Epithelial cell of esophagus (primary cell): Measurements from ENCODE around the gene RHBDD1.

Experiments used
- DNase-seq: peaks from one replicate; pipeline ENCODE4 v3.0.0; 2010; ENCODE audit warnings: low read depth
- H3K4me3 ChIP-seq: 2 replicates; pipeline ENCODE4 v1.5.1; 2011; ENCODE audit warnings: mild to moderate bottlenecking, low read length, control low read depth
- TF ChIP-seq, protein P1 (sequence below): IDR thresholded peaks from 2 replicates; pipeline ENCODE4 v1.5.1; 2011; ENCODE audit warnings: low read depth, mild to moderate bottlenecking, low read length, control low read depth, inconsistent platforms; ENCODE audit not compliant: insufficient read depth; ENCODE audit errors: missing control alignments

RHBDD1 gene

DNA sequence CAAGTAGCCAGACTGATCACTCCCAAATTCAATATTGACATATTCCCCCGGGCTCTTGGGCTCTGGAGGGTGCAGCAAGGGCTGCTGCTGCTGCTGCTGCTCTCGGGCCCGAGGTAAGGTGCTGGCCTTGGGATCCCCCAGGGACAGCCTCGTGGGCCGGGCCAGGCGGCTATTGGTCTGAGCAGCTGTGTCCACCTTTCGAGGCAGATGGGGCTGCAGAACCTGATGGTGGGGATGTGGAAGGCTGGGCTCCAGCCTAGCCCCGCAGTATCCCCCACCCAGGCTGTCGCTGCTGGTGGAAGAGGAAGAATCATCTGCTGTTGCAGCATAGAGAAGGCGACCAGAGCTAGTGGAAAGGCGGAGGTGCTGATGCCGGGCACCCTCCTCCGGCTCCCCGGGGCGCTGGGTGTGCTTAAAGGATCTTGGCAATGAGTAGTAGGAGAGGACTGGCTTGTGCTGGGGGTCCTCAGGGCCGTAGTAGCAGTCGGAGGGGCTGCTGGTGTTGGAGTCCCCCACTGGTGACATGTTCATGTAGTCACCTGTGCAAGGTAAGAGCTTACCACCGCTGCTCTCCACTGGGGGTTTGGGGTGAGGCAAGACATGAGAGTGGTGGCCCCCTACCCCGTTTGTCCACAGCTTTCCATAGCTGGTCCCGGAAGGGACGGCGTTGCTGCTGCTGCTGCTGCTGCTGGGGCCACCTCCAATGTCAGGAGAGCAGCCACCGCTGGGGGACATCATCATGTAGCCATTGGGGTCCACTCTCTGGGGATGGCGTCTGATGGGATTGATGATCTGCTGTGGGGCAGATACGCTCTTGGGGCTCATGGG lies 39.6 kb upstream of the RHBDD1 start:
- DNase-seq, result peak; percentile 17
- TF ChIP-seq, protein P1, sequence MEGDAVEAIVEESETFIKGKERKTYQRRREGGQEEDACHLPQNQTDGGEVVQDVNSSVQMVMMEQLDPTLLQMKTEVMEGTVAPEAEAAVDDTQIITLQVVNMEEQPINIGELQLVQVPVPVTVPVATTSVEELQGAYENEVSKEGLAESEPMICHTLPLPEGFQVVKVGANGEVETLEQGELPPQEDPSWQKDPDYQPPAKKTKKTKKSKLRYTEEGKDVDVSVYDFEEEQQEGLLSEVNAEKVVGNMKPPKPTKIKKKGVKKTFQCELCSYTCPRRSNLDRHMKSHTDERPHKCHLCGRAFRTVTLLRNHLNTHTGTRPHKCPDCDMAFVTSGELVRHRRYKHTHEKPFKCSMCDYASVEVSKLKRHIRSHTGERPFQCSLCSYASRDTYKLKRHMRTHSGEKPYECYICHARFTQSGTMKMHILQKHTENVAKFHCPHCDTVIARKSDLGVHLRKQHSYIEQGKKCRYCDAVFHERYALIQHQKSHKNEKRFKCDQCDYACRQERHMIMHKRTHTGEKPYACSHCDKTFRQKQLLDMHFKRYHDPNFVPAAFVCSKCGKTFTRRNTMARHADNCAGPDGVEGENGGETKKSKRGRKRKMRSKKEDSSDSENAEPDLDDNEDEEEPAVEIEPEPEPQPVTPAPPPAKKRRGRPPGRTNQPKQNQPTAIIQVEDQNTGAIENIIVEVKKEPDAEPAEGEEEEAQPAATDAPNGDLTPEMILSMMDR, result no peak
- H3K4me3 ChIP-seq, result peak overlapping the region; percentile 72

DNA sequence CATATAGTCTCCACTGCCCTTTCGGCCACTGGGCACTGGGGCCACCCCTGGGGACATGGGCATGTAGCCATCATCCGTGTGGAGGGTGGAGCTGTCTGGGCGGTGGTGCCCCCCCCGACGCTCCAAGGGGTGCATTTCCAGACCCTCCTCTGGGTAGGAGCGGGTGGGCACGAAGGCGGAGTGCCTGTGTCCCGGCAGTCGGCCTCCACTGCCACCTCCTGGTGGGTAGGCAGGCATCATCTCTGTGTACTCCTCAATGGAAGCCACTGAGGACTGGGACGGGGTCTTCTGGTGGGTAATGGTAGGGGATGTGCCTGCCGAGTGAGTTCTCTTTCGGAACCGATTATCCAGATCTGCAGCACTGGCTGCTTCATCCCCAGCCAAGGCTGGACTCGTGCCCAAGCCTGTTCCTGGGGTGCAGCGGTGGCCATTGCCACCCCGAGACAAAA lies 39.0 kb upstream of the RHBDD1 start:
- peak; percentile 40 for DNase-seq
- TF ChIP-seq, protein P1, result peak; percentile 49
- peak overlapping the region; percentile 72 for H3K4me3 ChIP-seq

DNA sequence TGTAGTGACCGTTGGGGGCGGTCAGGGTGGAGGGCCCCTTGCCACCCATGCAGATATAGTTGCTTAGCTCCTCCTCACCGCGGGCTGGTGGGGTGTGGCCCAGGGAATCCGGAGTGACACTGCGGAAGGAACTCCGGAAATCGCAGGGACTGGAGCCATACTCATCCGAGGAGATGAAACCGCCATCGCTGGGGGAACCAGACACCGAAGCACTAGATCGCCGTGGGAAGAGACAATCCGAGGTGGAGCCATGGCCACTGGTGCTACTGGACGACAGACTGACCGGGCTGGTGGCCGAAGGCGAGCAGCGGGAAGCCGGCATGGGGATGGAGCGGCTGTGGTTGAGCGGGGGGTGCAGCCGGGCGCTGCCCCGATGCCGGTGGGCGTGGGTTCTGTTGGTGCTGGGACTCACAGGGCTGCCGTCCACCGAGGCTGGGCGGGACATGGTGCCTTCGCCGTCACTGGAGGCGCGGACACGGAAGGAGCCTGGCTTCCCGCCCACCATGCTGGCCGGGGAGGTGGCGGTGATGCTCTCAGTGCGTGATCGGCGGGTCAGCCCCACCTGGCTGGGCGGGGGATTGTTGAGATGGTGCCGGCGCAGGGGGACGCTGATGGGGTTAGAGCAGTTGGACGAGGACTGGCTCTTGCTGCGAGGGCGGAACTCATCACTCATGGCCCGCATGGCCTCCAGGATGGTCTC lies 38.4 kb upstream of the RHBDD1 start:
- TF ChIP-seq, protein P1, result no peak
- no peak for DNase-seq
- peak overlapping the region; percentile 79 for H3K4me3 ChIP-seq

DNA sequence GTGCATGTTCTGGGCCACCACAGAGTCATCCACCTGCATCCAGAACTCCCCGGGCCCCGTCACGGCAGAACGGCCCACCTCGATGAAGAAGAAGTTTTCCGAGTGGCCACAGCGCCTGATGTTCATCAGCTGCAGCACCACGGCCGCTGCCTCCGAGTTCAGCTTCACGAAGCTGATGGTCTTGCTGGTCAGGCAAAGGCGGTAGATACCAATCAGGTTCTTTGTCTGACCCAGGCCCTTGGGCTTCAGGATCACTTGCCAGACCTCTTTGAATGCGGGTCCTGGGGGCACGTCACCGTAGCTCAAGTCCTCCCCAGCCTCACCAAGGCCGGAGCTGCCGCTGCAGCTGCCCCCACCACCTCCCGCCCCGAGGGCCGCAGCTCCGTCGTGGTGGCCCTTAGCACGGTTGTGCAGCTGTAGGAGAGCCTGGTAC lies 37.8 kb upstream of the RHBDD1 start:
- TF ChIP-seq, protein P1, result no peak
- peak overlapping the region; percentile 79 for H3K4me3 ChIP-seq
- DNase-seq, result no peak

DNA sequence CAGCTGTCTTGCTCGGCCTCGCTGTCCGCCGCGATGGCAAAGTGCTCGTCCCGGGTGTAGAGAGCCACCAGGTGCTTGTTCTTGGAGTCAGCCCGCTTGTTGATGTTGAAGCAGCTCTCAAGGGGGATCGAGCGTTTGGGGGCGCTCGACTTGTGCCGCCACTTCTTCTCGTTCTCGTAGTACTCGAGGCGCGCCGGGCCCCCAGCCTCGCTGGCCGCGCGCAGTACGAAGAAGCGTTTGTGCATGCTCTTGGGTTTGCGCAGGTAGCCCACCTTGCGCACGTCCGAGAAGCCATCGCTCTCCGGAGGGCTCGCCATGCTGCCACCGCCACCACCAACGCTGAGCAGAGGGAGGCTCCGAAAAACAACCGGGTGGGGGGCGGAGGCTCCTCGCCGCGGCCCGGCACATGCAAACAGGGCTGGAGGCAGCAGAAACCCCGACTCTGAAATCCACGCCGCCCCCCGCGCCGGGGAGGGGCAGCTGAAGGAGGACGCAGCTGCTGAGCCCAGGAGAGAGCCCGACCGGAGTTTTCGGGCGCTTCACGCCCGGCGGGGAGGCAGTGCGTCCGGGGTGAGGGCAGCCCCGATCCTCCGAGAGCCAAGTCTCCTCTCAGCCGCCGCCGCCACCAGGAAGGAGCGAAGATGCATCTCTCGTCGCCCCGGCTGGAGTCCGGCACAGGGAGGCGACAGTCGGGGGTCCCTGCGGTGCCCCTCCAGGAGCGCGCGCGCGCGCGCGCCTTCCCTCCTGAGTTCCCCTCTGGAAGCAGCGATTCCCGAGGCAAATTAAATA lies 37.2 kb upstream of the RHBDD1 start:
- DNase-seq, result peak; percentile 58

More for the DNA sequence above, 37.2 kb upstream of the RHBDD1 start:
- H3K4me3 ChIP-seq, result peak overlapping the region; percentile 79
- TF ChIP-seq, protein P1, result no peak
